ENCODE data around the gene MTERF4. TPM values are rescaled to one million over a fixed set of nuclear protein-coding genes. Genes with fewer than 3 reads are reported as not detected.
A peak's percentile ranks its signal among the peaks of the same experiment; 100 is the strongest.

MTERF4 gene
- total and polyA plus RNA-seq, 8 donors = 14.0 to 36.8 (median 16.8) TPM

GRCh38 chr2:241148891-241149674 is 47.0 kb upstream of the MTERF4 start, which contains the start of gene PASK:
PASK (minus strand) TSS chr2:241149472; CDS start chr2:241143032, 6,440 bp downstream.
- FAIRE-seq (no peak), DNase-seq (peak; percentile 89 to 98 (median 96)), ATAC-seq (peak; percentile 91 to 97 (median 93))
- Histone ChIP-seq H3K4me1 (peaks cover 0 to 14% (median 12%) of the 10 kb centered on the region in 3 donors), H3K36me3 (no peaks in the 10 kb centered on the region), H3K27me3 (no peaks in the 10 kb centered on the region), H3K4me3 (peak within 1 kb of the TSS; percentile 80 to 97 (median 94)), H3K9me3 (no peaks in the 10 kb centered on the region), H3K27ac (peak within 1 kb of the TSS; percentile 46 to 72 (median 62))
- intact Hi-C loops (cut with DNase I) = no loop called here
- 0% methylated on average over 74 to 88 of the region's 88 CpGs for WGBS, 2 donors
- TF ChIP-seq, protein P1, sequence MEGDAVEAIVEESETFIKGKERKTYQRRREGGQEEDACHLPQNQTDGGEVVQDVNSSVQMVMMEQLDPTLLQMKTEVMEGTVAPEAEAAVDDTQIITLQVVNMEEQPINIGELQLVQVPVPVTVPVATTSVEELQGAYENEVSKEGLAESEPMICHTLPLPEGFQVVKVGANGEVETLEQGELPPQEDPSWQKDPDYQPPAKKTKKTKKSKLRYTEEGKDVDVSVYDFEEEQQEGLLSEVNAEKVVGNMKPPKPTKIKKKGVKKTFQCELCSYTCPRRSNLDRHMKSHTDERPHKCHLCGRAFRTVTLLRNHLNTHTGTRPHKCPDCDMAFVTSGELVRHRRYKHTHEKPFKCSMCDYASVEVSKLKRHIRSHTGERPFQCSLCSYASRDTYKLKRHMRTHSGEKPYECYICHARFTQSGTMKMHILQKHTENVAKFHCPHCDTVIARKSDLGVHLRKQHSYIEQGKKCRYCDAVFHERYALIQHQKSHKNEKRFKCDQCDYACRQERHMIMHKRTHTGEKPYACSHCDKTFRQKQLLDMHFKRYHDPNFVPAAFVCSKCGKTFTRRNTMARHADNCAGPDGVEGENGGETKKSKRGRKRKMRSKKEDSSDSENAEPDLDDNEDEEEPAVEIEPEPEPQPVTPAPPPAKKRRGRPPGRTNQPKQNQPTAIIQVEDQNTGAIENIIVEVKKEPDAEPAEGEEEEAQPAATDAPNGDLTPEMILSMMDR (IDR thresholded peaks at IDR 0.05) = no peak

GRCh38 chr2:241148239-241148638 is 46.2 kb upstream of the MTERF4 start:
- 80 to 85% methylated on average over 4 of the region's 4 CpGs for WGBS, 2 donors
- H3K27ac ChIP-seq = no peak overlapping the region
- no peaks in the 10 kb centered on the region for H3K27me3 ChIP-seq
- no peaks in the 10 kb centered on the region for H3K9me3 ChIP-seq
- FAIRE-seq = no peak
- intact Hi-C loops (cut with DNase I) = no loop called here
- H3K4me3 ChIP-seq = peak overlapping the region in 1 of 4 donors; percentile 97
- ATAC-seq = no peak
- no peak for DNase-seq
- H3K36me3 ChIP-seq = no peaks in the 10 kb centered on the region
- H3K4me1 ChIP-seq = peaks cover 0 to 14% (median 12%) of the 10 kb centered on the region in 3 donors
- TF ChIP-seq, protein P1 (IDR thresholded peaks at IDR 0.05) = no peak

DNA sequence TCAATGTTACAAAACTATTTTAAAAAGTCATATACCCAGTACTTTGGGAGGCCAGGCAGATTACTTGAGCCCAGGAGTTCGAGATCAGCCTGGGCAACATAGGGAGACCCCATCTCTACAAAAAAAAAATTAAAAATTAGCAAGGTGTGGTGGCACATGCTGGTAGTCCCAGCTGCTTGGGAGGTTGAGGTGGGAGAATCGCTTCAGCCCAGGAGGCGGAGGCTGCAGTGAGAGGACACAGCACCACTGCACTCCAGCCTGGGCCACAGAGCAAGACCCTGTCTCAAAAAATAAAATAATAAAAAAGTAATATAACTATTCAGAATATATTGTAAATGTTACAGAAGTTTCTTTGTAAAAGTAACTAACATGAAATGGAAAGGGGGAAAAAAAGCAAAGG is 45.2 kb upstream of the MTERF4 start:
- FAIRE-seq (no peak), DNase-seq (no peak), ATAC-seq (no peak)
- no peak overlapping the region for H3K27ac ChIP-seq
- intact Hi-C loops (cut with DNase I) = no loop called here
- TF ChIP-seq, protein P1 (IDR thresholded peaks at IDR 0.05) = no peak
- no peaks in the 10 kb centered on the region for H3K9me3 ChIP-seq
- no peaks in the 10 kb centered on the region for H3K27me3 ChIP-seq
- no peak overlapping the region for H3K4me3 ChIP-seq
- no peaks in the 10 kb centered on the region for H3K36me3 ChIP-seq
- 90 to 96% methylated on average over 3 of the region's 3 CpGs for WGBS, 2 donors
- H3K4me1 ChIP-seq = peaks cover 0 to 14% (median 12%) of the 10 kb centered on the region in 3 donors

DNA sequence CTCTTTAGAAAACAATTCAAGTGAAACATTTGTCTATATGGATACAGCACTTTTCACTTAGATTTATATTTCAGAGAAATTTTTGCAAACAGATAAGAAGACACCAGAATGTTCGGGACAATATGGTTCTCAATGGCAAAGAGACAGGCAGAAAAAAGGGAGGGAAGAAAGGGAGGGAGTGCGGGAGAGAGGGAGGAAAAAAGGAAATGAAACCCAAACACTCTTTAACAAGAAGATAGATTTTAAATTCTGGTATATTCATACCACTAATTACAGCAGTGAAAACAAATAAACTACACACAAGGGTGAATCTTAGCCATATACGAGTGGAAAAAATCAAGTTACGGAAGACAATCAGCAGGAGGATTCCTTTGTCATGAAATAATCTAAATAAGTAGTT is 44.2 kb upstream of the MTERF4 start:
- DNase-seq (no peak), ATAC-seq (no peak), FAIRE-seq (no peak)
- TF ChIP-seq, protein P1 (IDR thresholded peaks at IDR 0.05) = no peak
- intact Hi-C loops (cut with DNase I) = no loop called here
- Histone ChIP-seq H3K4me1 (peaks cover 0 to 11% (median 9%) of the 10 kb centered on the region in 3 donors), H3K36me3 (no peaks in the 10 kb centered on the region), H3K27ac (no peak overlapping the region), H3K9me3 (no peaks in the 10 kb centered on the region), H3K27me3 (no peaks in the 10 kb centered on the region), H3K4me3 (no peak overlapping the region)
- 73 to 79% methylated on average over 4 of the region's 4 CpGs for WGBS, 2 donors

DNA sequence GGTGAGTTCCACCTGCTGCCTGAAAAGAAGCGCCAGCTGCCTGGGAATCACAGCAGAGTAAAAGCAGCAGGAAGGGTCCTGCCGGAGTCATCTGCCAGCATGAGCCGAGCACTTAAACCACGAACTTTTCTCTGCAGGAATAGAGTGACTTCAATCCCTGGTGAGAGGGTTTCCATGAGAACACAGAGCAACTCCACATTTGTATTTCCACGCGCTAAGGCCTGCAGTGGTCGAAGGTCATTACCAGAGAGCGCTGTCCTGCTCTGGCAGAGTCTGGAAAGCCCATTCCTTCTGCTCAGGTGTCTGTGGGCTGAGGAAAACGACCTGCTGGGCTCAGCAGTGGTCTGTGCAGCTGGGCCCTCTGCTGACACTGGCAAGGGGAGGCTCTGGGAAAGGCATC is 40.5 kb upstream of the MTERF4 start:
- no peak overlapping the region for H3K4me3 ChIP-seq
- no peaks in the 10 kb centered on the region for H3K9me3 ChIP-seq
- intact Hi-C loops (cut with DNase I) = no loop called here
- no peak for FAIRE-seq
- TF ChIP-seq, protein P1 (IDR thresholded peaks at IDR 0.05) = no peak
- H3K27ac ChIP-seq = peak overlapping the region in 1 of 4 donors; percentile 21
- no peaks in the 10 kb centered on the region for H3K27me3 ChIP-seq
- H3K4me1 ChIP-seq = no peaks in the 10 kb centered on the region
- H3K36me3 ChIP-seq = no peaks in the 10 kb centered on the region
- 54 to 64% methylated on average over 9 of the region's 9 CpGs for WGBS, 2 donors
- peak in 2 of 4 donors; percentile 82 to 96 for ATAC-seq
- DNase-seq = peak in 3 of 6 donors; percentile 30 to 58 (median 51)

Data from pancreas (tissue), 10 donors.